ENCODE results near the gene CNIH1. TPM values are rescaled to one million over a fixed set of nuclear protein-coding genes. Genes with fewer than 3 reads are reported as not detected.

CNIH1 gene
- total and polyA plus RNA-seq, 11 donors = 40.3 to 190 (median 94.5) TPM

DNA sequence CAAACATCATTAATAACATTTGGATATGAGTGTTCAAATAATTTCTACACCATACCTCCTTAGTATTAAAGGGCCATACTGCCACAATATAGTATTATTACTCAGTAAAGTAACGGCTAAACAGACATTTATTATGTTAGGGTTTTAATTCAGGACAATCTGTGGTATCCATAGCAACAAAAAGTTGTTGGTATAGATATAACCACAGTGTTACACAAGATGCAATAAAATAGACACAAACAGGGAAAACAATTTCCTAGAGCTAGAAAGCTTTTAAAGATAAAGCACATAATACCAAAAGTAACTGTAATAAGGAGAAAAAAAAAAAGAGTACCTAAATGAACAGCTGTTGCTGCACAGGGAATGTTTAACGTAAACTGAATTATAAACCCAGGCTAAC, 16.1 kb downstream of the CNIH1 start:
- 73 to 95% (median 94%) methylated on average over 2 of the region's 2 CpGs for WGBS, 4 donors
- H3K27ac ChIP-seq = no peak overlapping the region
- H3K36me3 ChIP-seq = peaks cover 0 to 77% (median 65%) of the 10 kb centered on the region in 9 donors
- no peaks in the 10 kb centered on the region for H3K9me3 ChIP-seq
- H3K27me3 ChIP-seq = no peaks in the 10 kb centered on the region
- H3K4me3 ChIP-seq = no peak overlapping the region
- intact Hi-C loops (cut with DNase I) = no loop called here
- no peak for TF ChIP-seq CTCF (IDR thresholded peaks at IDR 0.05)
- no peak for TF ChIP-seq POLR2A (IDR thresholded peaks at IDR 0.05)
- ATAC-seq = no peak
- peaks cover 0 to 18% (median 0%) of the 10 kb centered on the region in 12 donors for H3K4me1 ChIP-seq
- no peak for DNase-seq

DNA sequence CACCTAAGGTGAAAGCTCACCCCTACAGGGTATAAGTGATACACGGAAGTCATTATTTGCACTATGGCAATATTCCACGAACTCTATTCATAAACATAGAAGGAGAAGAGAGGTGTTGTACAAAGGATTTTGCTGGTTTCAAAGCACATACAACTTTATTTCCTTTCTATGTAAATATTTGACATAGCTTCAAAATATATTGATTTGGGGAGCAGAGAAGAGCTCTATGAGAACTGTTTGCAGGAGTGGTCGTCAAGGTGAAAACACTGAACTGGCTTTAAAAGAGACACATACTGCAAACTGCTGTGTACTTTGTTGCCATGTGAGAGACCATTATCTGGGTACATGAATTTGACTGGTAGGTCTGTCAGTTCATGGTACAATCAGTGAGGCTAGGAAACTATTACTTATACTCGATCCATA, 16.7 kb downstream of the CNIH1 start:
- Histone ChIP-seq H3K36me3 (peaks cover 0 to 72% (median 59%) of the 10 kb centered on the region in 9 donors), H3K9me3 (no peaks in the 10 kb centered on the region), H3K4me3 (no peak overlapping the region), H3K4me1 (peaks cover 0 to 18% (median 0%) of the 10 kb centered on the region in 12 donors), H3K27me3 (no peaks in the 10 kb centered on the region), H3K27ac (no peak overlapping the region)
- intact Hi-C loops (cut with DNase I) = no loop called here
- ATAC-seq = no peak
- DNase-seq = no peak
- WGBS, 4 donors = 86 to 94% (median 91%) methylated on average over 4 of the region's 4 CpGs
- no peak for TF ChIP-seq POLR2A (IDR thresholded peaks at IDR 0.05)
- TF ChIP-seq CTCF (IDR thresholded peaks at IDR 0.05) = no peak

- ATAC-seq = no peak
- Histone ChIP-seq H3K4me1 (peaks cover 0 to 18% (median 0%) of the 10 kb centered on the region in 12 donors), H3K27ac (no peak overlapping the region), H3K27me3 (no peaks in the 10 kb centered on the region), H3K4me3 (no peak overlapping the region), H3K36me3 (peaks cover 0 to 67% (median 54%) of the 10 kb centered on the region in 9 donors), H3K9me3 (no peaks in the 10 kb centered on the region)
- no peak for TF ChIP-seq POLR2A (IDR thresholded peaks at IDR 0.05)
- TF ChIP-seq CTCF (IDR thresholded peaks at IDR 0.05) = no peak
- no peak for DNase-seq
- intact Hi-C loops (cut with DNase I) = no loop called here
These were observed 17.2 kb downstream of the CNIH1 start for GRCh38 chr14:54423991-54424390.

- DNase-seq = peak in 1 of 5 donors; percentile 25
- ATAC-seq = peak; percentile 47 to 67 (median 54)
- Histone ChIP-seq H3K27me3 (no peaks in the 10 kb centered on the region), H3K4me3 (no peak overlapping the region), H3K9me3 (no peaks in the 10 kb centered on the region), H3K36me3 (peaks cover 0 to 33% (median 21%) of the 10 kb centered on the region in 9 donors), H3K4me1 (peaks cover 0 to 8% (median 0%) of the 10 kb centered on the region in 12 donors), H3K27ac (no peak overlapping the region)
- intact Hi-C loops (cut with DNase I) = no loop called here
- WGBS, 4 donors = 44 to 50% (median 47%) methylated on average over 7 of the region's 7 CpGs
- TF ChIP-seq POLR2A (IDR thresholded peaks at IDR 0.05) (no peak), CTCF (IDR thresholded peaks at IDR 0.05) (peak; percentile 23 to 71 (median 59))
These were observed 20.6 kb downstream of the CNIH1 start for GRCh38 chr14:54420478-54421142.
